GM13977 (cell line): ENCODE data around the gene CECR2.

Source experiments
- DNase-seq: peaks from one replicate; pipeline ENCODE4 v3.0.0; 2012; ENCODE audit warnings: low spot score
- in situ Hi-C: fragments of 300-500 bp; cut with MboI; formaldehyde crosslinking; loops from one replicate; pipeline ENCODE4 v1.12.0; 2022; ENCODE audit warnings: low sequenced_read_pairs, low pct_unique_long_range_greater_than_20kb, mixed read lengths, inconsistent platforms; ENCODE audit not compliant: unreplicated experiment
- TF ChIP-seq, protein P1 (sequence below): IDR thresholded peaks from 2 replicates; pipeline ENCODE4 v1.5.1; 2012; ENCODE audit warnings: mild to moderate bottlenecking, control low read depth; ENCODE audit not compliant: insufficient read depth; ENCODE audit errors: extremely low read depth, missing control alignments

Gene CECR2

DNA sequence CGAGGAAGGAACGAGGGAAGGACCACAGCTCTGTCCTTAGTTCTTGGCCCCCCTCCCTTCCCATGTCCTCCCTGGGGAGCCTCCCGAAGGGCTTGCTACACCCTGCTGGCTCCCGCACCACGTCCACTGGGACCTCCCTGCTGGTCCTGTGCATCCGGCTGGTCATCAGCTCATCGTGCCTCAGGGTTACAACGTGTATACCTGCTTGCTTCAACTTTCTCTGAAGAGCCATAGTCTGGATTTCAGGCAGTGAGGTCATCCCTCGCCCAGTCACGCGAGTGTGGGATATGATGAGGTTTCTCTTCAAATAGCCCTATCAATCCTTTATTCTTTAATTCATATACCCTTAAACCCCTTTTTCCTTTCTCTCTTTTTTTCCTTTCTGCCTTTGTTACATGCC, 21.5 kb upstream of the CECR2 start:
- TF ChIP-seq, protein P1, sequence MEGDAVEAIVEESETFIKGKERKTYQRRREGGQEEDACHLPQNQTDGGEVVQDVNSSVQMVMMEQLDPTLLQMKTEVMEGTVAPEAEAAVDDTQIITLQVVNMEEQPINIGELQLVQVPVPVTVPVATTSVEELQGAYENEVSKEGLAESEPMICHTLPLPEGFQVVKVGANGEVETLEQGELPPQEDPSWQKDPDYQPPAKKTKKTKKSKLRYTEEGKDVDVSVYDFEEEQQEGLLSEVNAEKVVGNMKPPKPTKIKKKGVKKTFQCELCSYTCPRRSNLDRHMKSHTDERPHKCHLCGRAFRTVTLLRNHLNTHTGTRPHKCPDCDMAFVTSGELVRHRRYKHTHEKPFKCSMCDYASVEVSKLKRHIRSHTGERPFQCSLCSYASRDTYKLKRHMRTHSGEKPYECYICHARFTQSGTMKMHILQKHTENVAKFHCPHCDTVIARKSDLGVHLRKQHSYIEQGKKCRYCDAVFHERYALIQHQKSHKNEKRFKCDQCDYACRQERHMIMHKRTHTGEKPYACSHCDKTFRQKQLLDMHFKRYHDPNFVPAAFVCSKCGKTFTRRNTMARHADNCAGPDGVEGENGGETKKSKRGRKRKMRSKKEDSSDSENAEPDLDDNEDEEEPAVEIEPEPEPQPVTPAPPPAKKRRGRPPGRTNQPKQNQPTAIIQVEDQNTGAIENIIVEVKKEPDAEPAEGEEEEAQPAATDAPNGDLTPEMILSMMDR, result no peak
- in situ Hi-C loops, result no loop called here
- peak; percentile 3 for DNase-seq

DNA sequence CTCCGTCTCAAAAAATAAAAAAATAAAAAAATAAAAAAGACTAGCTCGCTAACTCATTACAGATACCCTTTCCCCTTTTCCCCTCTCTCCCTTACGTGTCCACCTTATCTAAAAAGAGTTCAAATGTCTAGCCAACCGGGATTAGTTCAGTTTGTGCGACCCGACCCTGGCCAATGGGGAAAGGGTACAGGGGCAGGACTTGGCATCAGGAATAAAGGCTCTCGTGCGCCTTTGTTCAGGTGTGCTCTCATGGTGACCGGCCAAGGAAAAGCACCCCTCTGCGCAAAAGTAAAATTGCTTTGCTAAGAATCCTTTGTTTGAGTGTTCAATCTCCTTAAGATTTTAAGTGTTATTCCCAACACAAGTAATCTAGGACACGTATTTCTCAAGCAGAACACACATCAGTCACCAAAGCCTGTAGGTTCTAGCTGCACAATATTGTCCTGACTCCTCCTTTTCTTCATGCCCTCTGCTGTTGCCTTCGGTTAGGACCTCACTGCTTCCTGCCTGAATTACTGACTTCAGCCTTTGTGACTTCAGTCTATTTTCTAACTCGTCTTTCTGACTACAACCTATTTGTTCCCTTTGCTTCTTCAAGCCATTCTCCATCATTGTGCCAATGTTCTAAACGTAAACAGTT, 20.7 kb upstream of the CECR2 start:
- TF ChIP-seq, protein P1, result no peak
- DNase-seq, result no peak
- in situ Hi-C loops, result no loop called here

DNA sequence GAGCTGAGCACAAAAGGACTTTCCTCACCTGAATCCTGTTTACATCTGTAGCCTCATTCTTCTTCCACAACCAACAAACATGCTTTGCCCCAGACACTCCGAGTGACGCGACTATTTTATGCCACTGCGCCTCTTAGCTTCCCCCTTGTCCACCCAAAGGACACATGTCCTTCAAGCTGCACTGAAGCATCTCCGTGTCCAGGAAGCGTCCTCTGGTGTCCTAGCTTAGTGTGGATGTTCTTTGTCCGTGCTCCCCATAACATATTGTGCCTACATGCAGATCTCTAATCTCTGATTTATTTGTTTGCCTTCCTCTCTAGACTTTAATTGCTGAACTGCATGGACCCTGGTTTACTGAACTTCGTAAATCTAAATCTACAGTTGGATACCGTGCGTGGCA, 20.1 kb upstream of the CECR2 start:
- TF ChIP-seq, protein P1, result no peak
- no peak for DNase-seq
- in situ Hi-C loops, result no loop called here

DNA sequence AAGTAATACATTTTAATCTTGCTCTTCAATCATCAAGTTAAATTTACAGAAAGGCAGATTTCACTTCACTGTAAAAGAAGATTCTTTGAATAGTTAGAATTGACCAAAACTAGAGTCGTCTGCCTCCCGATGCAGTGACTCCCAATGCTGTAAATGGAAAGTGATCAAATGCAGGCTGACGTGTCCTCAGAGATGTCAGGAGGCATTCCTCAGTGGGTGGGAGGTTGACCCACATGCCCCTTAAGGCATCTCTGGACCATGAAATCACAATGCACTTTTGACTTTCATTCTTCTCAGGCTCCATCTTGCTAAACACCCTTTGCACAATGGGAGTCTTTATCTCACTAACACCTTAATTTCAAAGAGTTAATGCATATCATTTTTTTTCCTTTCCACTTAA, 19.0 kb upstream of the CECR2 start:
- DNase-seq, result no peak
- in situ Hi-C loops, result no loop called here

DNA sequence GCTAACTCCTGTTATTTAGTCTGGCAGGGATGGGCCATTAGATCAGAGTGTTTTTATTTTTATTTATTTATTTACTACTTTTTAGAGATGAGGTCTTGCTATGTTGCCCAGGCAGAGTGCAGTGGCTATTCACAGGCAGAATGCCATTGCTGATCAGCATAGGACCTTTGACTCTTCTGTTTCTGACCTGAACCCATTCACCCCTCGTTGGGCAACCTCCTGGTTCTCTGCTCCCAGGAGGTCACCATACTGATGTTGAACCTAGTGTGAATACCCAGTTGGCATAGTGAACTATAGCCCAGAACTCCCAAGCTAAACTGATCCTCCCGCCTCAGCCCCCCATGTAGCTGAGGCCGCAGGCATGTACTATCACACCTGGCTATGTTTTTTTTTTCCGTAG, 16.5 kb upstream of the CECR2 start:
- DNase-seq, result no peak
- in situ Hi-C loops, result no loop called here
- TF ChIP-seq, protein P1, result no peak

More for the DNA sequence above, 19.0 kb upstream of the CECR2 start:
- TF ChIP-seq, protein P1, result no peak

DNA sequence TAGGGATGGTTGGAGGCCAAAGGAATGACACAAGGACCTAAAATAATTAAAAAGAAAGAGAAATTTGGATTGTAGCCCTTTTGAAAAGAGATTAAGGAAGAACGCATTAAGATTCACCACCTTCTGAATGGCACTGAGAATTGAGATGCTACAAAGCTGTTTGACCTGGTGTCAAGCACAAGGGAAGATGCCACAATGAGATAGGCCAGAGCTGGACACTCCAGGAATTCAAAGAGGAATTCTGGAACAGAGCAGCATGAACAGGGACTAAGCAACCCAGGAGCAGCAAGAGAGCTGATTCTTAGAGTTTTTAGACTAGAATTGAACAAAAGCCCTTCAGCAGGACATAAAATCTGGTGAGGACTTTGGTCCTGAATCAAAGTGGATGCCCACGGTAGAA, 11.6 kb upstream of the CECR2 start:
- TF ChIP-seq, protein P1, result no peak
- in situ Hi-C loops, result no loop called here
- DNase-seq, result no peak

DNA sequence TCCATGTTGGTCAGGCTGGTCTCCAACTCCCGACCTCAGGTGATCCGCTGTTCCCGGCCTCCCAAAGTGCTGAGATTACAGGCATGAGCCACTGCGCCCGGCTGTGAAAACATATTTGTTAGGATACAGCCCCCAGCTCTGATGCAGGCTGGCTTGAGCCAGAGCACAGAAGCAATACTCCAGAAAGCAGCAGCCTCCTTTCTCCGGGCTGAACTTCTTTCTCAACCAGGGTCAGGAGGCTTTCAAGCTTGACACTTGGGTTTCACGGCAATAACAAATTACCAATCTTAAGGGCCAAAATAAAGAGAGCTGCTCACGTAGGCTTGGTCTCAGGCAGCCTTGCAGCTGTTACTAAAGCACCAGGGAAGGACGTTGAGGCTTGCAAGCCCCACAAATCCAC, 10.8 kb upstream of the CECR2 start:
- in situ Hi-C loops, result no loop called here
- TF ChIP-seq, protein P1, result no peak
- no peak for DNase-seq
